ENCODE measurements around the gene PNPLA2.

PNPLA2 gene

DNA sequence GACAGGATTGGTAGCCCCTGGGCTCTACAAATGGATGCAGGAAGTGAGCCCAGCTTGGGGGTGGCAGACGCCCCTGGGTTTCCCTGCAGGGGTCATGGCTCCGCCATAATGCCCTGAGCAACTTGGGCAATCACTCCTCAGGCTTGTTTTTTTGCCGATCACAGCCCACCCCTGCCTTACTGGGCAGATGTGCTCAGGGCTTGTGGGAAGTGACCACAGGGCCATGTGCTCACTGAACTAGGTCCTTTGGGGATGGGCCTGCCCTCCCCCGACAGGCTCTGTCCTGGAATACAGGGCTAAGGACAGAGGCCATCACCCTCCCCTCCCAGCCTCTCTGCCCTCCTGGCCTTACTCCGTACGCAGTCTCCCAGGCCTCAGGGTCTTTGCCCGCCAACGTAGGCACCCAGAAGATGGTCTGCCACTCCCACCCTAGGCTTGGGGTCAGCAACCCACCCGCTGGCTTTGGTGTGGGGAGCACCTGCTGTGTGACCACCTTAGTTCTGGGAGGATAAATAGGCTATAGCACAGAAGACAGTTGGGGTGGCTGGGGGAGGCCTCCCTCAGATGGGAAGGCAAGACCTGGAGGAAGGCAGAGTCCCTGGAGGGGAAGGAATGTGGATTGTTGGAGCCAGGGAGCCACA lies 5.1 kb upstream of the PNPLA2 start:
- DNase-seq (ENCODE audit: low read depth in 2 of 2, low spot score in 1 of 2) = no peak

DNA sequence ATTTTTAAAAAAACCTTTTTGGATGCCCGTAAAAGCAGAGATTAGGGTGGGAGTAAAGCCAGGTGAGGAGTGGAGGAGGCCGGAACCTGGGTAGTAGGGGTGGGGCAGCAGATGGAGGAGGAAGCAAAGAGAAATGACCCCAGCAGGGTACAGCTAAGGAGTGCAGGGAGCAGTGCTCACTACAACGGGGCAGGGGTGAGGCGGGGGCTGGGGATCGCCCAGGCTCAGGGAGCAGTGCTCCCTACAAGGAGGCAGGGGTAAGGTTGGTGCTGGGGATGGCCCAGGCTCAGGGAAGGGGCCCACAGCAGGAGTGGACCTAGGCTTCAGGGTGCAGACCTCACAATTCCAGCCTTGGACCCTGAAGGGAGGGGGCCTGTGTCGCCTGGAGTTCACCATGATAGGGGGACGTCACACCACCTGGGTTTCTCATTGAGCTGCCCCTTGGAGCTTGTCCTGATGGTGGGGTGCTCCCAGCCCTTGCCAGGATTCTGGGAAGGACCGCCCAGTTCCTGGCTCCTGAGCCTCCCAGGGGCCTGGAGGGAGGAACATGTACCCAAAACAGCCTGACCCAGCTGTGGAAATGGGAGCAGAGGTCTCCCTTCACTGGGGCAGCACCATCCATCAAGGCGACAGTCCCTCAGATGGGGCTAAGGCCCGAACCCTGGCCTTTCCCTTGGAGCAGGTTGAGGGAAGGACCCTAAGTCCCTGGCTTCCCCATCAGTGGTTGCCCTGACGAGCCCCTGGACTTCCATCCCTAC lies 2.9 kb upstream of the PNPLA2 start:
- DNase-seq (ENCODE audit: low read depth in 2 of 2, low spot score in 1 of 2) = no peak

DNA sequence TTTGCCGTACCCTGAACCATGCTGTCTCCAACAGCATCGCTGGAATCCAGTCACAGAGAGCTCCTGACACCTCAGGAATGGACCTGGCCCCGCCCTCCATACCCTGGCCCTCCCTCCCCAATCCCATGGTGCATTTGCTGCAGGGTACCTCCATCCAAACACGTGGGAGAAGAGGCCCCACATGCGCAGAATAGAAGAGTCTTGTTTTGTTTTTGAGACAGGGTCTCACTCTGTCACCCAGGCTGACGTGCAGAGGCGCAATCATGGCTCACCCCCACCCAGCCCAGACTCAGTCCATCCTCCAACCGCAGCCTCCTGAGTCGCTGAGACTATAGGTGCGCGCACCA lies 2.3 kb upstream of the PNPLA2 start:
- no peak for DNase-seq (ENCODE audit: low read depth in 2 of 2, low spot score in 1 of 2)

DNA sequence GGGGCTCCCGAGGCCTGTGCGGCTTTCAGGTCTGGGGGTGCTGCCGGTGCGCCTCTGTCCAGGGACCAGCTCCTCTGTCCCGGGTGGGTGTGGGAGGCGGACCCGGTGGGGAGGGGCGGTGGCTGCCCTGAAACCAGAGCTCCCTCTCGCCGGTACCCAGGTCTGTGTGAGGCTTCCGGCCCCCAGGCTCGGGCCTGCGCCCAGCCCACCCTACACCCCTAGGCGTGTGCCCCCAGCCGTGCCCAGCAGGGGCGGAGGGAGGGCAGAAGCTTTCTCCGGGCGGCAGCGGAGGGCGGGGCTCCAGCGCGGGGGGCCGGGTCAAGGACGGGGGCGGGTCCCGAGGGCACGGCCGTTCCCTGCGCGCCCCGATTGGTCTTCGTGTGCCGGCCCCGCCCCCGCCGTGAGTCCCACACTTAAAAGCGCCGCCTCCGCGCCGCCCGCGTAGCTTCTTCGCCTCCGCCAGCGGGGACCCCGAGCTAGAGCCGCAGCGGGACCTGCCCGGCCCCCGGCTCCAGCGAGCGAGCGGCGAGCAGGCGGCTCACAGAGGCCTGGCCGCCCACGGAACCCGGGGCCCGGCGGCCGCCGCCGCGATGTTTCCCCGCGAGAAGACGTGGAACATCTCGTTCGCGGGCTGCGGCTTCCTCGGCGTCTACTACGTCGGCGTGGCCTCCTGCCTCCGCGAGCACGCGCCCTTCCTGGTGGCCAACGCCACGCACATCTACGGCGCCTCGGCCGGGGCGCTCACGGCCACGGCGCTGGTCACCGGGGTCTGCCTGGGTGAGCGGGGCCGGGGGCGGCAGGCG lies 616 bp downstream of the PNPLA2 start:
- peak; percentile 81 to 87 for DNase-seq (ENCODE audit: low read depth in 2 of 2, low spot score in 1 of 2)

DNA sequence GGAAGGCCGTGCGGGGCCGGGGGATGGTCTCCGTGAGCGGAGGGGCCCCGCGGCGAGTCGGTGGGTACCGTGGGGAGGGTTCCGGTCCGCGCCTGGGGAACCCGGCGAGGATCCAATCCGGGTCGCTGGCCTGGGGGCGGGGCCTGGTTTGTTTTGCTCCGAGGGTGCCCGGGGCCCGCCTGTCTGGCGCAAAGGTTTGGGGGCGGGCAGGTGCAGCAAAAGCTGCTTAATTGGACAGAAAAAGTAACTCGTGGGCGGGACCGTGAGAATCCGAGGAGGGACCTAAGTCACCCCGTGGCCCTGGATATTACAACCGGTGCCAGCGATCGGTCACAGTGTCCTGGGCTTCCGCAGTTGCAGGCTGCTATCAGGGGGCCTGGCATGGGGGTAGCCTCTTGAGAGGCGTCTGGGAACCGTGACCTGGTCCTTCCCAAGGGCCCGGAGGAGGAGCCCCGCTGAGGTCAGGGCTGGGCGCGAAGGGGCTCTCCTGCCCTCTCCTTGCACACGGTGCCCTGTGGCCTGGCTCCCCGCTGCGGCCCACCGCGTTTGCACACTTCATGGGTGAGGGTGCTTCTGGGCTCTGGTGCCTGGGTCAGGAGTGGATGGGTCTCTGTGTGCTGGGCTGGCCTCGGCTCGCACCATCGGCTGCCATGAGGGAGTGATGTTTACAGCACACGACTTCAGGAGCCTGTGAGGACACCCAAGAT lies 1.4 kb downstream of the PNPLA2 start:
- peak; percentile 87 to 92 for DNase-seq (ENCODE audit: low read depth in 2 of 2, low spot score in 1 of 2)

DNA sequence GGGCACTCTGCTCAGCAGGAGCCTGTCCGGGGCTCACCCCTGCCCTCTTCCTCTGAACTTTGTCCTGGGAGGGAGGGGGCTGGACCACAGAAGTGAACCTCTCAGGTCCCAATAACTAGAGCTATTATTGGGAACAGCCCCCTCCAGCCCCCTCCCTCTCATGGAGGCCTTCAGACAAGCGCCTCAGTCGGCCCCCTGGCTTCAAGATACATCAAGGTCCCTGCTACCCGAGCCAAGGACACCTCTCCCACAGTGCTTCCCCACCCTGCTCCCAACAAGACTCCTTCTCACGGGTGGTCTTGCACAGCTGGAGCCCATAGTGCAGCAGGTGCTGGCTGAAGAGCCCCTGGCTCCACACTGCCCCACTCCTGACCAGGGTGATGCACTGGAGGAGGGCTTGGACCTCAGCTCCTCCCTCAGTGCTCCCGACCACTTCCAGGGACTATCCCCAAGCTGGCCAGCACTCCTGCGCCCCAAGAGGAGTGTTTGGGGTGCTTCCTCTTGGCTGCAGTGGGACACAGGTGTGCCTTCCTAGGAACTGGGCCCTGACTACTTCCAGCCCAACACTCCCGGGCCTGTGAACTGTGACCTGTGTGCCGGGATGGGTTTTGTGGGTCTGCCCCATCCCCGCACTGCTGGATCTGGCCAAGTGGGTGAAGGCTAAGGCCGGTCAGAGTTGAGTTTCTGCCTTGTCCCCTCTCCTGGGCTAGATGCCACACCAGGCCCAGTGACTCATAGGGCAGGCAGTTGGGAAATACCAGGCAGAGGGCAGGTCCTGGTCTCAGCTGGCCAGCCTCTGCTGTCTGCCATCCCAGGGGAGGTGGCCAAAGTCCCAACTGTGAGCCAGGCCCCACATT lies 2.2 kb downstream of the PNPLA2 start:
- DNase-seq (ENCODE audit: low read depth in 2 of 2, low spot score in 1 of 2) = no peak

DNA sequence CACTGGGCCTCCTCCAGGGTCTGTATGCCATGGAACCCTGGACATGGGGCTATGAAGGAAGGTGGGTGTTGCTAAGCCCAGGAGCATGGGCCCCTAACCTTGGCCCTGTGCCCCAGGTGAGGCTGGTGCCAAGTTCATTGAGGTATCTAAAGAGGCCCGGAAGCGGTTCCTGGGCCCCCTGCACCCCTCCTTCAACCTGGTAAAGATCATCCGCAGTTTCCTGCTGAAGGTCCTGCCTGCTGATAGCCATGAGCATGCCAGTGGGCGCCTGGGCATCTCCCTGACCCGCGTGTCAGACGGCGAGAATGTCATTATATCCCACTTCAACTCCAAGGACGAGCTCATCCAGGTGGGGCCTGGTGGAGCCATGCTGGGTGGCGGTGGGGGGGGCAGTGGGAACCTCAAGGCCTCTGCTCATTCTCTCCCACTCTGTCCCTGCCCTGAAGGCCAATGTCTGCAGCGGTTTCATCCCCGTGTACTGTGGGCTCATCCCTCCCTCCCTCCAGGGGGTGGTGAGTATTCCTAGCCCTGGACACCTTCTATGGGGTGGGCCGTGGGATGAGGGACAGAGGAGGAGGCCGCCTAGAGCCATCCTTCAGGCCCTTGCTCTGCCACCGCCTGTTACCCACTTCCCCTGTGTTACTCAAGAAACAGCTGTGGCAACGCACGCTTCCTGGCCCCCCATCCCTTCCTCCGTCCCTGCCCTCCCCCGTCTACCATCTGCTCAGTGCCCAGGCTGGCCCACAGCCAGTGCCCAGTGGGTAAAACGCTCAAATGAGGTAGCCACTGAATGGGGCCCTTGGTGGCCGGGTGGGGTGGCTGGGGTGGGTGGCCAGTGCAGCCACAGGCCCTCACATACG lies 3.0 kb downstream of the PNPLA2 start:
- no peak for DNase-seq (ENCODE audit: low read depth in 2 of 2, low spot score in 1 of 2)

DNA sequence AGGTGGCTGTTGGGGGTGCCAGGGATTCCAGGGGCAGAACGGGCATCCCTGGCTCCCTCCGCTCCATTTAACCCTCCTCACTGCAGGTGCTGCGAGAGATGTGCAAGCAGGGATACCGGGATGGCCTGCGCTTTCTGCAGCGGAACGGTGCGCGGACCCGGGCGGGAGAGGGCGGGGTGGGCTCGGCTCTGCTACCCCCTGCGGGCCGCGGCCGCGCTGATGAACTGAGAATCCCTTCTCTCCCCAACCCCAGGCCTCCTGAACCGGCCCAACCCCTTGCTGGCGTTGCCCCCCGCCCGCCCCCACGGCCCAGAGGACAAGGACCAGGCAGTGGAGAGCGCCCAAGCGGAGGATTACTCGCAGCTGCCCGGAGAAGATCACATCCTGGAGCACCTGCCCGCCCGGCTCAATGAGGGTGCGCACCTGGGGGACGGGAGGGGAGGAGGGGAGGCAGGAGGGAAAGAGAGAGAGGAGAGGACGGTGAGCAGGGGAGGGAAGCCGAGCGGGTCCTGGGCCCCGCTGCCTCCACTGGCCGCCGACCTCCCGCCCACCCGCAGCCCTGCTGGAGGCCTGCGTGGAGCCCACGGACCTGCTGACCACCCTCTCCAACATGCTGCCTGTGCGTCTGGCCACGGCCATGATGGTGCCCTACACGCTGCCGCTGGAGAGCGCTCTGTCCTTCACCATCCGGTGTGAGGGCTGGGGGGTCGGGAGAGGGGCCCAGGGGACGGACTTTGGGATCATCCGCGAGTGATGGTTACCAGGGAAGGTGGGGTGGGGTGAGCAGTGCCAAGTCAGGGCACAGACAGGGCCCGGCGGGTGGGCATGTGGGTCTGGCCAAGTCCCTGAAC lies 5.0 kb downstream of the PNPLA2 start:
- no peak for DNase-seq (ENCODE audit: low read depth in 2 of 2, low spot score in 1 of 2)

DNA sequence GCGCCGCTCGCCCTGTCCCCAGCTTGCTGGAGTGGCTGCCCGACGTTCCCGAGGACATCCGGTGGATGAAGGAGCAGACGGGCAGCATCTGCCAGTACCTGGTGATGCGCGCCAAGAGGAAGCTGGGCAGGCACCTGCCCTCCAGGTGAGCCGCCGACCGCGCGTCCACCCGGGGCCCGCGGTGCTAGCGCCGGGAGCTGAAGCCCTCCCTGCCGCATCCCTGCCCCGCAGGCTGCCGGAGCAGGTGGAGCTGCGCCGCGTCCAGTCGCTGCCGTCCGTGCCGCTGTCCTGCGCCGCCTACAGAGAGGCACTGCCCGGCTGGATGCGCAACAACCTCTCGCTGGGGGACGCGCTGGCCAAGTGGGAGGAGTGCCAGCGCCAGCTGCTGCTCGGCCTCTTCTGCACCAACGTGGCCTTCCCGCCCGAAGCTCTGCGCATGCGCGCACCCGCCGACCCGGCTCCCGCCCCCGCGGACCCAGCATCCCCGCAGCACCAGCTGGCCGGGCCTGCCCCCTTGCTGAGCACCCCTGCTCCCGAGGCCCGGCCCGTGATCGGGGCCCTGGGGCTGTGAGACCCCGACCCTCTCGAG lies 5.7 kb downstream of the PNPLA2 start:
- no peak for DNase-seq (ENCODE audit: low read depth in 2 of 2, low spot score in 1 of 2)

DNA sequence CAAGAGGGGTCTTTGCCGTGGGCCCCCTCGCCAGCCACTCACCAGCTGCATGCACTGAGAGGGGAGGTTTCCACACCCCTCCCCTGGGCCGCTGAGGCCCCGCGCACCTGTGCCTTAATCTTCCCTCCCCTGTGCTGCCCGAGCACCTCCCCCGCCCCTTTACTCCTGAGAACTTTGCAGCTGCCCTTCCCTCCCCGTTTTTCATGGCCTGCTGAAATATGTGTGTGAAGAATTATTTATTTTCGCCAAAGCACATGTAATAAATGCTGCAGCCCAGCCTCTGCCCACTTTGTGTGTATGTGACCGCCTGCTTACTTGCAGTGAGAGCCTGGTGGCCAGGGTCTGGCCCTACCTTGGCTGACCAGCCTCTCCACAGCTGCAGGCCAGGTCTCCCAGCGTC lies 6.2 kb downstream of the PNPLA2 start:
- DNase-seq (ENCODE audit: low read depth in 2 of 2, low spot score in 1 of 2) = no peak

DNA sequence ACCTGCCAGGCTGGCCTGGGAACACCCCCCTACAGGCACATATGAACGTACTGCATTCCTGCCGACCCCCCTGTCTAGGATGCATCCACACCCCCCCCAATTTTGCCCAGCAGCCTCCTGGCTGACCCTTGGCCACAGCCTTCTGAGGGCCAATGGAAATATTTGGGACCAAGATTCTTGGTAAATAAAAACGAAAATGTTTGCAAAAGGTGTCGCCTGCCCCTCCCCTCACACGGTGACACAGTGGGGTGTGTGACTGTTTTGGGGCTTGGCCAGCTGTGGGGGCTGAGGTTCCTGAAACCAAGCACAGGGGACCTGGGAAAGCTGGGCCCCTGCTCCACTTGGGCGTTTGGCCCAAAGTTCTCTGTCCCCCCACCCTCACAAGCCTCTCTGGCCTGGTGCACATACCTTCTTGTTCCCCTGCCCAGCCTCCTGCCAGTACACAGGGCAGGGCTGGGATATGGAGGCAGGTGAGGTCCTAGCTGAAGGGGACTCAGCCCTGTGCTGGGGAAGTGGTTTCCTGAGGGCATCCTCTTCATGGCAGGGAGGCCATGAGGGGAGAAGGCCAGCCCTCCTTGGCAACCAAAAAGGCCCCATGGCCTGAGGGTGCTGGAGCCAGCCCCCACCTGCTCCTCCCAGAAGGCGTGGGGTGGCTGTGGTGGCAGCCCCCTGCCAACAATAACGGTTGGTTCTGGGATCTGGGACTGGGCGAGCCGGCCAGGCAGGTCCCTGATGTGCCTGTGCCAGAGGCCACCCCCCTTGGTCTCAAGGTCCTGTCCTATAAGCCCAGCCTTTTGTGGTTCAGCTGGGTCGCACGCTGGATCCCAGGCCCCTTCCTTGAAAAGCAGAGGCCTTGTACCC lies 6.9 kb downstream of the PNPLA2 start:
- DNase-seq (ENCODE audit: low read depth in 2 of 2, low spot score in 1 of 2) = no peak

DNA sequence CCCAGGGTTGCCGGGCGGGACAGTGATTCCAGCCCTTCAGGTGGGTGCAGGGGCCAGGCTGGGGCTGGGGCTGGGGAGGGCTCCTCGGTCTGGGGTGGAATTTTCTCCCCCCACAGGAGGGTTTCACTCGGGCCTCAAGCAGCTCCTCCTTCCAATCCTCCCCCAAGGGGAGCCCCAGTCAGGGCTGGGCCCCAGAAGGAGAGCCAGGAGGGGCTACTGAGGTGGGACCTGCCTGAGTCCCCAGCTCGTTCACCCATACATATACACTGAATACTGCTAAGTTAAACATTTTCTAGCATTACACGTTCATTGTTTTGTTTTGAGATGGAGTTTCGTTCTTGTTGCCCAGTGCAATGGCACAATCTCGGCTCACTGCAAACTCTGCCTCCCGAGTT lies 7.5 kb downstream of the PNPLA2 start:
- no peak for DNase-seq (ENCODE audit: low read depth in 2 of 2, low spot score in 1 of 2)

DNA sequence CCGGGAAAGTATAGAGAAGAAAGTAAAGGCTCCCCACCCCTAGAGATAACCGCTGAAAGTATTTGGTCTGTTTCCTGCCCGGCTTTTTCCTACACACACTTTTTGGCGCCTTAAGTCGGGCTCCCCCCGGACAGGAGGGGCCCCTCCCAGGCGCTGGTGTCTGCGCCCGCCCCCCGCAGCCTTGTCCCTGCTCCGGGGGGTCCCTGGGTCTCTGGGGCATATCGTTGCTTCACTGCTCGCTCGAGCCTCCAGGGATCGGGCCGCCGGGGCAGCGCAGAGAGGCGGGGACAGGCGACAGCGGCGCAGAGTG lies 8.1 kb downstream of the PNPLA2 start:
- no peak for DNase-seq (ENCODE audit: low read depth in 2 of 2, low spot score in 1 of 2)

DNA sequence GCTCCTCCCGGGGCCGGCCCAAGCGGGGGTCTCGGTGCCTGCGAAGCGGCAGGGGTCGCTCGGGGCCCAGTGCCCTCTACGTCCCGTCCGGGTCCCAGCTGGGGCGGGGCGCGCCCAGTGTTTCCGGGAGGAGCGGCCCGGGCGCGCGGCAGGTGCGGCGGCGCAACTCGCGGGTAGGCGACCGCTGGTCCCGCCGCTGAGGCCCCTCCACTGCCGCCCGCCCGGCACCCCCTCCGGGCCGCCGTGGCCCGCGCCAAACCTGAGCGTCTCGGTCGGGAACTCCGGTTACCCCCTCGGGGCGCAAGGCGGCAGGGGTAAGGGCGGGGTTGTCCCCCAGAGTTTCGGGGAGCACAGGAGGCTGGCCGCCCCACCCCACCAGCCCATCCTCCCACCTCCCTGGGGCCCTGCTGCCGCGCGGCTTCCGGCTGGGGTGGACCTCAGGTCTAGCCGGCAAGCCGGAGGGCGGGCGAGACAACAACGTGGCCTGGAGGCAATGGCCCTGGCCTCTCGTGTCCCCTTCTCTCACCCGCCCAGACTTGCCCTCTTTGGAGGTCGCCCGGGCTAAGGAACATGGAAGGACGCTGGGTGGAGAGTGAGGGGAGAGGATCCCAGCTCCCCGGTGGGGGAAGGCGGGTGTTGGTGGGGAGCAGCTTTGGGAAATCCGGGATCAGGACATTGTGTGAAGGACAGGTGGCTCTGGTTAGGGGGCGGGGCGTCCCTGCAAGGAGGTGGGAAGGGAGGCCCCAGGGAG lies 8.6 kb downstream of the PNPLA2 start:
- no peak for DNase-seq (ENCODE audit: low read depth in 2 of 2, low spot score in 1 of 2)

DNA sequence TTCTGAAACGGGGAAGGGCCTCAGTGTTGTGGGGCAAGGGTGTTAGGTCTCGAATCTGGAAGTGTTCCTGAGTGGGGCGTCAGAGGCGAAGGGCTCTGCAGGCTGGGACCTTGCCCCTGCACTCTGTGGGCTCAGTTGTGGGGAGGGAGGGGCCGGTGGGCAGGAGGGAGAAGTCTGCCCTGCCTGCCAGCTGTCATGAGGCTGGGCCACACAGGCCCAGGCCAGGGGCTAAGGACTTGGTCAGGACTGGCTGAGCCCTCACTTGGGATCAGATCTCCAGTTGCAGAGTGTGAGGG lies 9.1 kb downstream of the PNPLA2 start, which contains the start of gene CRACR2B:
Gene CRACR2B, plus strand, starts transcription at position 23 of the 296 bp plus-strand sequence. CDS start 689 bp downstream, outside the sequence.
- no peak for DNase-seq (ENCODE audit: low read depth in 2 of 2, low spot score in 1 of 2)

DNA sequence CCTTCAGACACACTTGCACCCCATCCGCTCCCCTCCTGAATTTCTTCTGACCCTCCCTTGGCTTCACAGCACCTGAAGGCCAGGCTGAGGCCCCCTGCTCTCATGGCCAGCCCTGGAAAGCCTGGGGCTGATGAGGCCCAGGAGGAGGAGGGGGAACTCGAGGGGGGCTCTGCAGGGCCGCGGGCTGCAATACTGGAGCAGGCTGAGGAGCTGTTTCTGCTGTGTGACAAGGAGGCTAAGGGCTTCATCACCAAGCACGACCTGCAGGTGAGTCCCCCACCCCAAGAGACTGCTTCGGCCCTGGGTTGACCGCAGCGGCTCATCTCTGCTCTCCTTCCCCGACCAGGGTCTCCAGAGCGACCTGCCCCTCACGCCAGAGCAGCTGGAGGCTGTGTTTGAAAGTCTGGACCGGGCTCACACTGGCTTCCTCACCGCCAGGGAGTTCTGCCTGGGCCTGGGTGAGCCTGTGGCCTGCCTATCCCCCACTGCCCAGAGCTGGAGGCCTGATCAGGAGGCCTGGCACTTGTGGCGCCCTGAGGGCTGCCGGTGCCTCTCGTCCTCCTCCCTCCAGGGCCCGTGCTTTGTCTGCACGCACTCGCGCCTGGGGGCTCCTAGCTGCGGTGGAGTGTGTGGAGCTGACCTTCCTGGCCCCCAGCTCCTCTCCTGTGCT lies 9.9 kb downstream of the PNPLA2 start:
- DNase-seq (ENCODE audit: low read depth in 2 of 2, low spot score in 1 of 2) = no peak

All from stimulated activated CD8-positive, alpha-beta memory T cell treated with anti-CD3 and anti-CD28 coated beads, Interleukin-4, amount 100 ng/mL, for 1 hour (primary cell).